Measurements from ENCODE around the gene DDX19B.
A peak's percentile ranks its signal among the peaks of the same experiment; 100 is the strongest.

DDX19B gene

GRCh38 chr16:70342016-70342415 is 43.0 kb downstream of the DDX19B start:
- Histone ChIP-seq H3K27ac (ENCODE audit: low read length) (no peak overlapping the region), H3K4me3 (ENCODE audit: low read depth in 1 of 2, low read length in 2 of 2) (no peak overlapping the region), H3K4me2 (ENCODE audit: insufficient read depth, low read length) (no peak overlapping the region), H3K36me3 (ENCODE audit: insufficient read depth, low read length) (no peaks in the 10 kb centered on the region; the same call in 1 of the 2 replicates), H2AFZ (ENCODE audit: low read depth, low read length) (no peak overlapping the region), H3K27me3 (ENCODE audit: insufficient read depth, low read length, poor library complexity) (no peaks in the 10 kb centered on the region), H3K9me3 (ENCODE audit: insufficient read depth, low read length, severe bottlenecking) (no peaks in the 10 kb centered on the region), H4K20me1 (ENCODE audit: insufficient read depth, low read length) (no peaks in the 10 kb centered on the region), H3K79me2 (ENCODE audit: insufficient read depth, low read length) (peaks cover 18% of the 10 kb centered on the region), H3K9ac (ENCODE audit: low read depth, low read length) (no peak overlapping the region), H3K4me1 (ENCODE audit: insufficient read depth, low read length) (peaks cover 13% of the 10 kb centered on the region)
- TF ChIP-seq CTCF (IDR thresholded peaks at IDR 0.05; ENCODE audit: borderline replicate concordance, extremely low read depth, low read length, poor library complexity, severe bottlenecking): no peak
- no peak for TF ChIP-seq EZH2 (IDR thresholded peaks at IDR 0.05; ENCODE audit: borderline replicate concordance, low read depth, low read length, severe bottlenecking)
- ATAC-seq (ENCODE audit: insufficient read depth, low read depth) (no peak), DNase-seq (no peak)

- H3K27ac ChIP-seq (ENCODE audit: low read length): peak overlapping the region; percentile 77
Measured at GRCh38 chr16:70345840-70346239, 46.9 kb downstream of the DDX19B start.

GRCh38 chr16:70348991-70349390 is 50.0 kb downstream of the DDX19B start:
- Histone ChIP-seq H3K36me3 (ENCODE audit: insufficient read depth, low read length) (peaks cover 24% of the 10 kb centered on the region), H3K4me3 (ENCODE audit: low read depth in 1 of 2, low read length in 2 of 2) (no peak overlapping the region), H3K27ac (ENCODE audit: low read length) (no peak overlapping the region), H3K79me2 (ENCODE audit: insufficient read depth, low read length) (peaks cover 63% of the 10 kb centered on the region), H3K9ac (ENCODE audit: low read depth, low read length) (no peak overlapping the region), H2AFZ (ENCODE audit: low read depth, low read length) (no peak overlapping the region), H3K27me3 (ENCODE audit: insufficient read depth, low read length, poor library complexity) (no peaks in the 10 kb centered on the region), H3K9me3 (ENCODE audit: insufficient read depth, low read length, severe bottlenecking) (no peaks in the 10 kb centered on the region), H4K20me1 (ENCODE audit: insufficient read depth, low read length) (no peaks in the 10 kb centered on the region), H3K4me2 (ENCODE audit: insufficient read depth, low read length) (no peak overlapping the region), H3K4me1 (ENCODE audit: insufficient read depth, low read length) (peaks cover 30% of the 10 kb centered on the region)
- ATAC-seq (ENCODE audit: insufficient read depth, low read depth): no peak
- no peak for DNase-seq
- no peak for TF ChIP-seq CTCF (IDR thresholded peaks at IDR 0.05; ENCODE audit: borderline replicate concordance, extremely low read depth, low read length, poor library complexity, severe bottlenecking)
- TF ChIP-seq EZH2 (IDR thresholded peaks at IDR 0.05; ENCODE audit: borderline replicate concordance, low read depth, low read length, severe bottlenecking): no peak

More at GRCh38 chr16:70345840-70346239, 46.9 kb downstream of the DDX19B start:
- DNase-seq: no peak
- no peaks in the 10 kb centered on the region for H3K9me3 ChIP-seq (ENCODE audit: insufficient read depth, low read length, severe bottlenecking)
- H3K4me1 ChIP-seq (ENCODE audit: insufficient read depth, low read length): peaks cover 30% of the 10 kb centered on the region
- H3K4me2 ChIP-seq (ENCODE audit: insufficient read depth, low read length): peak overlapping the region; percentile 74
- H3K36me3 ChIP-seq (ENCODE audit: insufficient read depth, low read length): peaks cover 13% of the 10 kb centered on the region
- H2AFZ ChIP-seq (ENCODE audit: low read depth, low read length): peak overlapping the region; percentile 60
- no peak for TF ChIP-seq EZH2 (IDR thresholded peaks at IDR 0.05; ENCODE audit: borderline replicate concordance, low read depth, low read length, severe bottlenecking)
- TF ChIP-seq CTCF (IDR thresholded peaks at IDR 0.05; ENCODE audit: borderline replicate concordance, extremely low read depth, low read length, poor library complexity, severe bottlenecking): no peak
- peak overlapping the region; percentile 74 for H3K9ac ChIP-seq (ENCODE audit: low read depth, low read length)
- H3K27me3 ChIP-seq (ENCODE audit: insufficient read depth, low read length, poor library complexity): no peaks in the 10 kb centered on the region
- peaks cover 53% of the 10 kb centered on the region for H3K79me2 ChIP-seq (ENCODE audit: insufficient read depth, low read length)
- H3K4me3 ChIP-seq (ENCODE audit: low read depth in 1 of 2, low read length in 2 of 2): peak overlapping the region; percentile 74 to 83; a peak in 3 of 4 replicates
- no peaks in the 10 kb centered on the region for H4K20me1 ChIP-seq (ENCODE audit: insufficient read depth, low read length)
- no peak for ATAC-seq (ENCODE audit: insufficient read depth, low read depth)

GRCh38 chr16:70349783-70350182 is 50.8 kb downstream of the DDX19B start:
- H4K20me1 ChIP-seq (ENCODE audit: insufficient read depth, low read length): no peaks in the 10 kb centered on the region
- no peak overlapping the region for H3K4me3 ChIP-seq (ENCODE audit: low read depth in 1 of 2, low read length in 2 of 2)
- H2AFZ ChIP-seq (ENCODE audit: low read depth, low read length): no peak overlapping the region
- H3K27me3 ChIP-seq (ENCODE audit: insufficient read depth, low read length, poor library complexity): no peaks in the 10 kb centered on the region
- peaks cover 30% of the 10 kb centered on the region for H3K36me3 ChIP-seq (ENCODE audit: insufficient read depth, low read length)
- DNase-seq (no peak), ATAC-seq (ENCODE audit: insufficient read depth, low read depth) (no peak)
- no peak overlapping the region for H3K4me2 ChIP-seq (ENCODE audit: insufficient read depth, low read length)
- peaks cover 66% of the 10 kb centered on the region for H3K79me2 ChIP-seq (ENCODE audit: insufficient read depth, low read length)
- H3K4me1 ChIP-seq (ENCODE audit: insufficient read depth, low read length): peaks cover 30% of the 10 kb centered on the region
- TF ChIP-seq EZH2 (IDR thresholded peaks at IDR 0.05; ENCODE audit: borderline replicate concordance, low read depth, low read length, severe bottlenecking): no peak
- no peak for TF ChIP-seq CTCF (IDR thresholded peaks at IDR 0.05; ENCODE audit: borderline replicate concordance, extremely low read depth, low read length, poor library complexity, severe bottlenecking)
- H3K9me3 ChIP-seq (ENCODE audit: insufficient read depth, low read length, severe bottlenecking): no peaks in the 10 kb centered on the region
- no peak overlapping the region for H3K27ac ChIP-seq (ENCODE audit: low read length)
- no peak overlapping the region for H3K9ac ChIP-seq (ENCODE audit: low read depth, low read length)

Data from DND-41 (cell line).